ENCODE data around the gene GPR42.
"Not testable (repeated sequence)": the region's sequence is repeated elsewhere in the genome, so short reads cannot be mapped to it uniquely, and the experiment has no call there.

The GPR42 gene

GRCh38 chr19:35368378-35368777, 2.5 kb upstream of the GPR42 start:
- H3K4me3 ChIP-seq (ENCODE audit: low read depth, low read length): no peak overlapping the region
- DNase-seq (ENCODE audit: low read depth): no peak
- TF ChIP-seq MAX (IDR thresholded peaks at IDR 0.05; ENCODE audit: low read depth, low read length) (no peak), MYC (IDR thresholded peaks at IDR 0.05; ENCODE audit: low read depth, low read length) (no peak), POLR2A (IDR thresholded peaks at IDR 0.05; ENCODE audit: extremely low read depth, insufficient read length) (no peak), CTCF (IDR thresholded peaks at IDR 0.05; ENCODE audit: low read depth, low read length) (no peak)

- TF ChIP-seq POLR2A (IDR thresholded peaks at IDR 0.05; ENCODE audit: extremely low read depth, insufficient read length): no peak
- no peak for TF ChIP-seq MYC (IDR thresholded peaks at IDR 0.05; ENCODE audit: low read depth, low read length)
- TF ChIP-seq MAX (IDR thresholded peaks at IDR 0.05; ENCODE audit: low read depth, low read length): no peak
- TF ChIP-seq CTCF (IDR thresholded peaks at IDR 0.05; ENCODE audit: low read depth, low read length): no peak
- DNase-seq (ENCODE audit: low read depth): no peak
- H3K4me3 ChIP-seq (ENCODE audit: low read depth, low read length): no peak overlapping the region
These were observed 1.3 kb upstream of the GPR42 start for GRCh38 chr19:35369522-35369921.

GRCh38 chr19:35373492-35373891, 2.6 kb downstream of the GPR42 start:
- H3K4me3 ChIP-seq (ENCODE audit: low read depth, low read length): no peak overlapping the region
- TF ChIP-seq MAX (IDR thresholded peaks at IDR 0.05; ENCODE audit: low read depth, low read length): no peak
- no peak for TF ChIP-seq MYC (IDR thresholded peaks at IDR 0.05; ENCODE audit: low read depth, low read length)
- no peak for TF ChIP-seq POLR2A (IDR thresholded peaks at IDR 0.05; ENCODE audit: extremely low read depth, insufficient read length)
- TF ChIP-seq CTCF (IDR thresholded peaks at IDR 0.05; ENCODE audit: low read depth, low read length): no peak
- no peak for DNase-seq (ENCODE audit: low read depth)

- DNase-seq (ENCODE audit: low read depth); H3K4me3 ChIP-seq (ENCODE audit: low read depth, low read length): not testable (repeated sequence)
These were observed 3.2 kb downstream of the GPR42 start for GRCh38 chr19:35374031-35374430.

GRCh38 chr19:35375505-35376307, 4.8 kb downstream of the GPR42 start:
- no peak for TF ChIP-seq MAX (IDR thresholded peaks at IDR 0.05; ENCODE audit: low read depth, low read length)
- no peak for TF ChIP-seq POLR2A (IDR thresholded peaks at IDR 0.05; ENCODE audit: extremely low read depth, insufficient read length)
- no peak for TF ChIP-seq CTCF (IDR thresholded peaks at IDR 0.05; ENCODE audit: low read depth, low read length)
- TF ChIP-seq MYC (IDR thresholded peaks at IDR 0.05; ENCODE audit: low read depth, low read length): no peak
- no peak overlapping the region for H3K4me3 ChIP-seq (ENCODE audit: low read depth, low read length)
- DNase-seq (ENCODE audit: low read depth): no peak

GRCh38 chr19:35377656-35378055, 6.8 kb downstream of the GPR42 start:
- no peak for TF ChIP-seq MYC (IDR thresholded peaks at IDR 0.05; ENCODE audit: low read depth, low read length)
- TF ChIP-seq CTCF (IDR thresholded peaks at IDR 0.05; ENCODE audit: low read depth, low read length): no peak
- TF ChIP-seq POLR2A (IDR thresholded peaks at IDR 0.05; ENCODE audit: extremely low read depth, insufficient read length): no peak
- no peak for TF ChIP-seq MAX (IDR thresholded peaks at IDR 0.05; ENCODE audit: low read depth, low read length)
- H3K4me3 ChIP-seq (ENCODE audit: low read depth, low read length): no peak overlapping the region
- no peak for DNase-seq (ENCODE audit: low read depth)
